K562 (cell line): ENCODE data around the gene C14orf180. TPM values are rescaled to one million over a fixed set of nuclear protein-coding genes. Genes with fewer than 3 reads are reported as not detected.

ENCODE experiments used
- ATAC-seq: fragments of 200-7000 bp; cut with Tn5 transposase; 3 replicates; pipeline ENCODE4 v1.9.1; 2020; ENCODE audit warnings: moderate library complexity
- BruUV-seq: library from RNA; stranded (reverse); fragments of 400-500 nt; replicated peaks from 2 replicates; lab custom pipeline; 2021; lab: Mats Ljungman, UMichigan
- CTCF ChIA-PET: fragments of 300-600 bp; formaldehyde crosslinking; extraction: SDS; loops from one replicate; lab custom pipeline; 2021; ENCODE audit warnings: low intra/inter-chr PET ratio; lab: Yijun Ruan, JAX
- POLR2A ChIA-PET: fragments of 300-600, 350-650 bp; sonication (Branson Sonifier 250); formaldehyde crosslinking; extraction: SDS; loops from one replicate; lab custom pipeline; 2021; ENCODE audit warnings: antibody characterized with exemption, inconsistent platforms; lab: Yijun Ruan, JAX
- DNase-seq, 4 experiments: peaks; one replicate each; pipeline versions ENCODE4 v3.0.0 to v3.0.0-alpha.2; 2011 to 2018; ENCODE audit warnings: low spot score in 3 of 4, mixed read lengths in 3 of 4; ENCODE audit errors: extremely low read depth in 1 of 4
- FAIRE-seq: peaks from 2 replicates; lab custom pipeline; 2011; peaks lifted over from hg19 to GRCh38; lab: Jason Lieb, UNC
- H2AFZ ChIP-seq: 2 replicates; pipeline ENCODE4 v1.6.0; 2011; ENCODE audit warnings: low read depth, low read length, control low read depth, inconsistent platforms
- H3K27ac ChIP-seq: fragments of 200-600 bp; 3 replicates; pipeline ENCODE4 v1.8.0; 2011; ENCODE audit warnings: low read depth, mild to moderate bottlenecking, control low read depth, inconsistent platforms, low read length, moderate library complexity, mixed read lengths; ENCODE audit errors: extremely low read depth
- H3K27me3 ChIP-seq, 2 experiments: fragments of 300-600 bp in 1 of 2; 2 replicates in 1 of 2; 3 replicates in 1 of 2; pipeline versions ENCODE4 v1.6.0 to v1.8.0; 2011; ENCODE audit warnings: inconsistent platforms in 2 of 2, low read length in 2 of 2, mild to moderate bottlenecking in 1 of 2, mixed read lengths in 1 of 2, moderate library complexity in 1 of 2; ENCODE audit not compliant: control insufficient read depth in 2 of 2, insufficient read depth in 2 of 2
- H3K36me3 ChIP-seq: fragments of 300-600 bp; 3 replicates; pipeline ENCODE4 v1.8.0; 2011; ENCODE audit warnings: mild to moderate bottlenecking, low read length, inconsistent platforms; ENCODE audit not compliant: control insufficient read depth, insufficient read depth
- H3K4me1 ChIP-seq, 2 experiments: fragments of 200-600 bp in 1 of 2; replicated peaks in 1 of 2; 2 replicates in 1 of 2; 3 replicates in 1 of 2; pipeline versions ENCODE4 v1.5.1 to v1.8.0; 2011; ENCODE audit warnings: inconsistent platforms in 2 of 2, low read length in 2 of 2, mild to moderate bottlenecking in 1 of 2, mixed read lengths in 1 of 2, moderate library complexity in 1 of 2; ENCODE audit not compliant: control insufficient read depth in 2 of 2, insufficient read depth in 2 of 2
- H3K4me2 ChIP-seq: 2 replicates; pipeline ENCODE4 v1.6.1; 2011; ENCODE audit warnings: low read length, control low read depth, inconsistent platforms, mixed read lengths; ENCODE audit not compliant: insufficient read depth
- H3K4me3 ChIP-seq: fragments of 200-600 bp; sonication (generic), shearing (Covaris generic); 2 replicates; pipeline ENCODE4 v1.5.1; 2016; ENCODE audit warnings: control low read depth, inconsistent platforms
- H3K79me2 ChIP-seq: fragments of 200-600 bp; 3 replicates; pipeline ENCODE4 v1.8.0; 2011; ENCODE audit warnings: low read length, inconsistent platforms; ENCODE audit not compliant: control insufficient read depth, insufficient read depth
- H3K9ac ChIP-seq, 2 experiments: 2 replicates each; pipeline versions ENCODE4 v1.6.0 to v1.6.1; 2011; ENCODE audit warnings: low read depth in 2 of 2, low read length in 2 of 2, control low read depth in 1 of 2, inconsistent platforms in 1 of 2, mild to moderate bottlenecking in 1 of 2, mixed read lengths in 1 of 2; ENCODE audit not compliant: insufficient read depth in 1 of 2
- H3K9me1 ChIP-seq: one replicate; pipeline ENCODE4 v1.6.0; 2011; ENCODE audit warnings: inconsistent platforms, mild to moderate bottlenecking, low read length, moderate library complexity; ENCODE audit not compliant: control insufficient read depth, insufficient read depth
- H3K9me3 ChIP-seq: replicated peaks from 2 replicates; pipeline ENCODE4 v1.5.1; 2011; ENCODE audit warnings: low read depth, low read length, inconsistent platforms; ENCODE audit not compliant: control insufficient read depth, insufficient read depth
- H4K20me1 ChIP-seq: replicated peaks from 2 replicates; pipeline ENCODE4 v1.6.1; 2011; ENCODE audit warnings: low read length, inconsistent platforms, mixed read lengths; ENCODE audit not compliant: control insufficient read depth, insufficient read depth
- FOXJ2 ChIP-seq: fragments of 200-800 bp; sonication (Bioruptor generic); IDR thresholded peaks from 2 replicates; pipeline ENCODE4 v1.6.1; 2016; ENCODE audit warnings: missing genetic modification characterization, missing compliant biosample characterization
- FOXK2 ChIP-seq, 2 experiments: fragments of 450-650 bp; IDR thresholded peaks in 1 of 2; conservative IDR thresholded peaks in 1 of 2; 2 replicates each; pipeline ENCODE4 v1.6.1; 2016; ENCODE audit warnings: low read depth in 2 of 2, mild to moderate bottlenecking in 1 of 2
- HMBOX1 ChIP-seq: sonication (generic); IDR thresholded peaks from 2 replicates; pipeline ENCODE4 v1.6.1; 2016
- HNRNPUL1 ChIP-seq: fragments of 200-400 bp; formaldehyde crosslinking; IDR thresholded peaks from 2 replicates; pipeline ENCODE4 v1.6.1; 2017; ENCODE audit warnings: low read length
- KDM2B ChIP-seq: fragments of 250-450 bp; sonication (Bioruptor Pico); IDR thresholded peaks from 2 replicates; pipeline ENCODE4 v1.8.0; 2021; ENCODE audit warnings: mild to moderate bottlenecking, moderate library complexity
- MCM7 ChIP-seq, 2 experiments: fragments of 450-650 bp; IDR thresholded peaks; 2 replicates each; pipeline ENCODE4 v1.6.1; 2016 to 2018
- MYBL2 ChIP-seq, 2 experiments: fragments of 450-650 bp in 1 of 2; sonication (generic) in 1 of 2; formaldehyde crosslinking in 1 of 2; IDR thresholded peaks; 2 replicates each; pipeline versions ENCODE4 v1.6.1 to v1.8.1; 2017 to 2022; ENCODE audit warnings: borderline replicate concordance in 1 of 2, inconsistent platforms in 1 of 2, low read depth in 1 of 2, mild to moderate bottlenecking in 1 of 2, missing genetic modification reagents in 1 of 2, moderate library complexity in 1 of 2
- TAF1 ChIP-seq: IDR thresholded peaks from 2 replicates; pipeline ENCODE4 v1.6.1; 2011; ENCODE audit warnings: mild to moderate bottlenecking, low read length, moderate library complexity; ENCODE audit not compliant: insufficient read depth, control insufficient read depth, severe bottlenecking; ENCODE audit errors: extremely low read depth
- ZBTB1 ChIP-seq: sonication (generic); formaldehyde crosslinking; IDR thresholded peaks from 2 replicates; pipeline ENCODE4 v1.8.1; 2023; ENCODE audit warnings: missing genetic modification reagents, low read depth, mild to moderate bottlenecking, borderline replicate concordance
- ZKSCAN8 ChIP-seq: fragments of 200-800 bp; sonication (Bioruptor generic); IDR thresholded peaks from 2 replicates; pipeline ENCODE4 v1.6.1; 2016; ENCODE audit warnings: missing genetic modification characterization, missing compliant biosample characterization
- ZNF384 ChIP-seq: IDR thresholded peaks from 2 replicates; pipeline ENCODE4 v1.6.1; 2012; ENCODE audit warnings: low read depth, low read length, improper control_type of control experiment
- ZNF445 ChIP-seq: fragments of 250-450 bp; sonication (Bioruptor Pico); IDR thresholded peaks from 2 replicates; pipeline ENCODE4 v1.4.0; 2020; ENCODE audit warnings: low read depth, mild to moderate bottlenecking, moderate library complexity
- ZZZ3 ChIP-seq: fragments of 450-650 bp; IDR thresholded peaks from 2 replicates; pipeline ENCODE4 v1.6.1; 2016; ENCODE audit warnings: antibody characterized with exemption, mild to moderate bottlenecking, moderate library complexity
- WGBS: fragments of 100-300 bp; shearing (Covaris generic); methylation state at CpG from one replicate; pipeline ENCODE4 v1.1.6; 2016; ENCODE audit warnings: low coverage, mixed read lengths; ENCODE audit not compliant: insufficient coverage; ENCODE audit errors: missing lambda C conversion rate; 5-methylcytosine and 5-hydroxymethylcytosine counted together
- in situ Hi-C: fragments of 300-500 bp; cut with MboI; formaldehyde crosslinking; loops from 4 replicates; pipeline ENCODE4 v1.15.0; 2018; ENCODE audit warnings: inconsistent platforms, mixed read lengths
- intact Hi-C: fragments of 100-400 bp; cut with micrococcal nuclease; formaldehyde crosslinking; loops from 2 replicates; pipeline ENCODE4 v1.14.2; 2022
- polyA plus RNA-seq, 8 experiments: library from polyadenylated mRNA; depleted of rRNA in 4 of 8; stranded (reverse) in 5 of 8; unstranded in 3 of 8; fragments of >200 nt; fragmentation: Nextera tagmentation in 2 of 8; fragmentation: Illumina TruSeq in 1 of 8; extraction: Ambion mirVana in 2 of 8; extraction: Trizol in 1 of 8; gene quantifications; 2 replicates each; pipeline versions ENCODE4 v1.2.1 to v1.2.3, GENCODE V29; 2011 to 2014; ENCODE audit warnings: inconsistent platforms in 1 of 8, missing spikeins in 1 of 8
- total RNA-seq, 7 experiments: library from RNA; depleted of rRNA in 6 of 7; stranded (reverse); fragments of >200 nt in 6 of 7; fragmentation: Illumina TruSeq in 2 of 7; extraction: Trizol in 2 of 7; gene quantifications; 2 replicates each; pipeline versions ENCODE4 v1.2.1 to v1.2.3, GENCODE V29; 2011 to 2021; ENCODE audit warnings: low replicate concordance in 1 of 7
- TF ChIP-seq, protein P1 (sequence below), 2 experiments: fragments of 450-650 bp in 1 of 2; IDR thresholded peaks; 2 replicates each; pipeline ENCODE4 v1.6.1; 2011 to 2017; ENCODE audit warnings: low read depth in 2 of 2, antibody characterized with exemption in 1 of 2, borderline replicate concordance in 1 of 2, low read length in 1 of 2, mild to moderate bottlenecking in 1 of 2, mixed read lengths in 1 of 2; ENCODE audit not compliant: control insufficient read depth in 1 of 2
- TF ChIP-seq, protein P2 (sequence below): fragments of 250-450 bp; sonication (Bioruptor Pico); IDR thresholded peaks from 2 replicates; pipeline ENCODE4 v1.5.0; 2021; ENCODE audit warnings: mild to moderate bottlenecking, moderate library complexity

The C14orf180 gene
- total and polyA plus RNA-seq, 9 of the 15 experiments (the other 6 are each of a cell fraction or from before 2014, with no cell fraction given), result not detected

DNA sequence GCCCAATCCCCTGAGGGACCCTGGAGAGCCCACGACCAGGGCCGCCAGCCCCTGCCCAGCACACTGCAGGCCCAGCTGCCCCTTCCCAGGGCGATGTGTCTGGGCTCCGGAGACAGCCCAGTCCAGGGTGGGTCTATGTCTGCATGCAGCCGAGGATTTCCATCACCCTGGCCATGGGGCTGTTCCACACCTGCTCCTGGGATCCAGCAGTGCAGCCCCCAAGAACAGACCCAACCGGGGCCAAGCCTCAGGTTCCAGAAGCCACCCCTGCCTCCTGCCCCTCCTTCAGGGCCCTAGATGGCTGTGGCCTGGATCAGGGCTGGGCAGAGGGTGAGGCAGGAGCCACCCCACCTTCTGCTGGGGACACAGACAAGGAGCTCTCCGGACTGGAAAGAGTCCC lies 11.5 kb downstream of the C14orf180 start:
- ATAC-seq (no peak), FAIRE-seq (no peak), DNase-seq (no peak)
- H3K36me3 ChIP-seq, result no peaks in the 10 kb centered on the region
- no TSS peak for BruUV-seq
- H3K9me3 ChIP-seq, result no peaks in the 10 kb centered on the region
- no peaks in the 10 kb centered on the region for H3K79me2 ChIP-seq
- H3K9me1 ChIP-seq, result no peaks in the 10 kb centered on the region
- intact Hi-C loops (no loop called here), in situ Hi-C loops (no loop called here)
- H3K4me1 ChIP-seq, result peaks cover 0 to 21% of the 10 kb centered on the region in 2 experiments; a peak in 2 of 5 replicates
- 0% methylated on average over 6 of the region's 7 CpGs for WGBS
- H4K20me1 ChIP-seq, result peaks cover 9% of the 10 kb centered on the region; the same call in 1 of the 2 replicates
- no peak overlapping the region for H3K9ac ChIP-seq
- no peak overlapping the region for H2AFZ ChIP-seq
- no peak overlapping the region for H3K4me2 ChIP-seq
- ChIA-PET POLR2A (no interaction called here), CTCF (no interaction called here)
- H3K4me3 ChIP-seq, result no peak overlapping the region
- H3K27ac ChIP-seq, result no peak overlapping the region
- peaks cover 9 to 32% of the 10 kb centered on the region in 2 experiments; a peak in 3 of 5 replicates for H3K27me3 ChIP-seq
- TF ChIP-seq ZNF445 (CRISPR knock-in tag) (no peak), MYBL2 (IDR thresholded peaks at IDR 0.05; ENCODE audit: low read depth) (no peak), MYBL2 (CRISPR knock-in tag; IDR thresholded peaks at IDR 0.05; ENCODE audit: borderline replicate concordance) (no peak), ZZZ3 (no peak), TAF1 (no peak), MCM7 (IDR thresholded peaks at IDR 0.05) (no peak), HMBOX1 (no peak), ZNF384 (no peak), KDM2B (CRISPR knock-in tag) (no peak), HNRNPUL1 (no peak), FOXK2 (conservative IDR thresholded peaks at IDR 0.05 in 1 of 2, IDR thresholded peaks at IDR 0.05 in 1 of 2; ENCODE audit: low read depth in 2 of 2) (no peak), ZBTB1 (no peak), FOXJ2 (tag) (no peak), ZKSCAN8 (CRISPR knock-in tag) (no peak)
- TF ChIP-seq, protein P1, sequence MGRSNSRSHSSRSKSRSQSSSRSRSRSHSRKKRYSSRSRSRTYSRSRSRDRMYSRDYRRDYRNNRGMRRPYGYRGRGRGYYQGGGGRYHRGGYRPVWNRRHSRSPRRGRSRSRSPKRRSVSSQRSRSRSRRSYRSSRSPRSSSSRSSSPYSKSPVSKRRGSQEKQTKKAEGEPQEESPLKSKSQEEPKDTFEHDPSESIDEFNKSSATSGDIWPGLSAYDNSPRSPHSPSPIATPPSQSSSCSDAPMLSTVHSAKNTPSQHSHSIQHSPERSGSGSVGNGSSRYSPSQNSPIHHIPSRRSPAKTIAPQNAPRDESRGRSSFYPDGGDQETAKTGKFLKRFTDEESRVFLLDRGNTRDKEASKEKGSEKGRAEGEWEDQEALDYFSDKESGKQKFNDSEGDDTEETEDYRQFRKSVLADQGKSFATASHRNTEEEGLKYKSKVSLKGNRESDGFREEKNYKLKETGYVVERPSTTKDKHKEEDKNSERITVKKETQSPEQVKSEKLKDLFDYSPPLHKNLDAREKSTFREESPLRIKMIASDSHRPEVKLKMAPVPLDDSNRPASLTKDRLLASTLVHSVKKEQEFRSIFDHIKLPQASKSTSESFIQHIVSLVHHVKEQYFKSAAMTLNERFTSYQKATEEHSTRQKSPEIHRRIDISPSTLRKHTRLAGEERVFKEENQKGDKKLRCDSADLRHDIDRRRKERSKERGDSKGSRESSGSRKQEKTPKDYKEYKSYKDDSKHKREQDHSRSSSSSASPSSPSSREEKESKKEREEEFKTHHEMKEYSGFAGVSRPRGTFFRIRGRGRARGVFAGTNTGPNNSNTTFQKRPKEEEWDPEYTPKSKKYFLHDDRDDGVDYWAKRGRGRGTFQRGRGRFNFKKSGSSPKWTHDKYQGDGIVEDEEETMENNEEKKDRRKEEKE (IDR thresholded peaks at IDR 0.05; ENCODE audit: borderline replicate concordance in 1 of 2, control insufficient read depth in 1 of 2, low read depth in 2 of 2, low read length in 1 of 2), result no peak
- TF ChIP-seq, protein P2, sequence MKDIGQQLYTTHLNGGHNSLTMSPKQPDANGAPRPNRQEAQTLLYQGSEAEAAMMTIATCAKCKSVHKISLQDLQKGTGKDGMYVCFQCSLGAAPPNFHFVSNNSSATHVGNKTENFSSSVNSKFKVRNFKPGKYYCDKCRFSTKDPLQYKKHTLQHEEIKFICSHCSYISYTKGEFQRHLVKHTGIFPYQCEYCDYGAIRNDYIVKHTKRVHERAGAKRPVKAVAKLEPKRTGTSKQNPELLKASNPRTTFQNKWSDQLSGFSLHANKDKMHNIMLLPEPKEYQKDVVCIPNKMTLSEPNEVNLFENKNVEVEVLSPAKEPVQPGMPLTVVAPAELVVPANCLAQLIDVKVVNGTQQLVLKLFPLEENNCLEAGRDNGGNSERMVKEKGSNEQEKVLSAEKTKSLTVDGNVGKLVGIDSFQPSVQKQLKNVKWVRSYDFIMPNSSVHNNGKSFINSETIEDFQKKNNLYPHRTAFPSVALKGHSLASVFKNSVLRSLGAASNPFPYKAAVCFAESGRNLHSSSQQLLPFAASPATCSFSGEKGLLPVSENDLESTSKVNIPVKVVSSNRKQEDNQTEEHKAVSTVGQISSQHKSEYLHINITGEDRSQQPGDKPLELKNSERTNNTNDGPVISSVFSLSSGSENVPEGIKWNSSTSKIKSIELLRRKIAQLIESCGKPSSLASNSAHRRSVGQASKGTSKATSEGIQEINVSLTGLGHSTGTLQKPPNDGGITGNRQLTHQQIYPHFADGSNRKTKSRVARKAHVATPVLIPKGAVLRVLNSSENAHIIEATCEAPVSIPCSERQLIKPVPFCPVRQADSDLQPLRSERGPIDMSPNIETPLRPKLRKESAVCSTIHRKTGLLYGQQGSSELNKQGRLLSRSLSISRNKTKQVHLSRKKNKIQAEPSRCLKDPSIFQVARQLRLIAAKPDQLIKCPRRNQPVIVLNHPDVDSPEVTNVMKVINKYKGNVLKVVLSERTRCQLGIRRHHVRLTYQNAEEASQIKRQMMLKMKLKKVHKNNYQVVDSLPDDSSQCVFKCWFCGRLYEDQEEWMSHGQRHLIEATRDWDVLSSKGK (CRISPR knock-in tag), result no peak
